ENCODE results near the gene C1orf21.
A peak's percentile ranks its signal among the peaks of the same experiment; 100 is the strongest.

The C1orf21 gene

DNA sequence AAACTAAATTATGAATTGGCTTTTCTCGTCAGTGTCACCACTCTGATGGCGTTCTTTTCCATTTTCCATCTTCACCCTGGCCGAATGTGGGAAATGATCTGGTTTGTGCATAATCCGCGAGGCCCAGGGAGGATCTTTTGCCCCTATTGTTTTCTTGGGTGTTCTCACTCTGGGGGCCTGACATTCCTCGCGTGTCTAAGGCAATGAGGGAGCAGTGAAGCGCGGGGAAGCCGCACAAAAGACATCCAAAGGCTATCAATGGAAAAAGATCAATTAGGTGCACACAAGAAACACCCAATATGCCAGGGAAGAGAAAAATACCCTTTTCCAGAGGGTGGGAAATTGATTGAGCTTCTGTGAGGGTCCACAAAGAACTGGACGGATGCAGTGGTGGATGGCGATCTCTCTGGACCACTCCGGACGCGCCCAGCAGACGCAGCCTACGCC lies 941 bp upstream of the C1orf21 start:
- no peak for FAIRE-seq

GRCh38 chr1:184387069-184387475 lies 243 bp downstream of the C1orf21 start:
- no peak for DNase-seq (ENCODE audit: low spot score)
- FAIRE-seq, result no peak

More for the DNA sequence above, 941 bp upstream of the C1orf21 start:
- DNase-seq (ENCODE audit: low spot score), result no peak

DNA sequence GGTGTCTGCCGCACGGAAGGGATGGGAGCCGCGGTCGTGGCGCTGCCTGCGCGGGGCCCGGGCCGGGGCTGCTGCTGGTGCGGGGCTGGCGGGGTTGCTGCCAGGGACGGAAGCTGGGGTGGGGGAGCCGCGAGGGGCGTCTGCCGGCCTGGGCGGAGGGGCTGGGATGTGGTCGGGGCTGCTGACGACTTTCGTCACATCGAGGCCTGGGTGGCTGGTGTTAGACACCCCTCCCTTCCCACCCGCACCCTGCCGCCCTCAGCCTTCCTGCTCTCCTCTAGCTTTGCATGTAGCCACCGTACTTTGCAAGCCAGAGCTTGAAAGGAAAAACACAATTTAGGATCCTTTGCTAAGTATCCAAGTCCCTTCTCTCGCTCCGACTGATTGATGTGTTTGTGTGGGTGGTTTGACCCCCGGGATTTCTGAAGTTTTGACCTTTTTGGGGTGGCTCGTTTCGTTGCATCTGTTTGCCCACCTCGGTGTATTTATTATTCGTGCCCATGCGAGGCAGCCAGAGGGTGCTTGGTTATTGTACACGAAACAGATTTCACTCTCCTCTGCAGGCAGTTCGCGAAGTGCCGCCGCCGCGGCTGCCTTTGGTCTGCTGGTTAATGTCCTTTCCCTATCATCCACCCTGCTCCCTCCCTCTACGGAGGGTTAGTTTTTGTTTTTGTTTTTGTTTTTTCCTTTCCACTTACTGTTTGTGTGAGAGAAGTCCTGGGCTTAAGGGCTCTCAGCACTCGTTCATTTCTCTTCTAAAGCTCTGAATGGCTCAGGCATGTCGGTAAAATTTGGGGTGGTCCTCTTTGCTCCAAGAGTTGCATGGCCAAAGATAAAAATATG lies 868 bp downstream of the C1orf21 start:
- peak; percentile 31 for DNase-seq (ENCODE audit: low spot score)
- FAIRE-seq, result no peak

GRCh38 chr1:184388319-184388889 lies 1.6 kb downstream of the C1orf21 start:
- FAIRE-seq, result no peak
- DNase-seq (ENCODE audit: low spot score), result peak; percentile 48

- DNase-seq (ENCODE audit: low spot score) (no peak), FAIRE-seq (no peak)
Observed at GRCh38 chr1:184388971-184389370, 2.1 kb downstream of the C1orf21 start.

- no peak for FAIRE-seq
Observed at GRCh38 chr1:184389446-184389845, 2.6 kb downstream of the C1orf21 start.

DNA sequence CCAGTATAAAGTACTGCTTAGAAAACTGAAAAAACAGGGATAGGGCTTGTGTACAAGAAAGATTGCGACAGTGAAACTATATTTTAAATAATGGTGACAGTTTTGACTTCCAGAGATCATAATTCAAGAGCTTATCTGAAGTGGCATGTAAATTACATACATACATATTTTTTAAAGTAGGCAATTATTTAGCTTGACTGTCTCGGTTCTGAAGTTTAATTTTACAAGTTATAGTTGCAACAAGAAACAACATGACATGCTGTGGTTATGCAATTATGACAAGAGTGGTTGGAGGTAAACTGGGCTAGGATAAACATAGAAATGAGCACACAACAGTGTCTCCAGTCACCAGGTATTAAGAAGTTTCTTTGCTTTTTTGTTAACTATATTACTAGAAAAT lies 4.1 kb downstream of the C1orf21 start:
- DNase-seq (ENCODE audit: low spot score) (no peak), FAIRE-seq (no peak)

More at GRCh38 chr1:184389446-184389845, 2.6 kb downstream of the C1orf21 start:
- no peak for DNase-seq (ENCODE audit: low spot score)

DNA sequence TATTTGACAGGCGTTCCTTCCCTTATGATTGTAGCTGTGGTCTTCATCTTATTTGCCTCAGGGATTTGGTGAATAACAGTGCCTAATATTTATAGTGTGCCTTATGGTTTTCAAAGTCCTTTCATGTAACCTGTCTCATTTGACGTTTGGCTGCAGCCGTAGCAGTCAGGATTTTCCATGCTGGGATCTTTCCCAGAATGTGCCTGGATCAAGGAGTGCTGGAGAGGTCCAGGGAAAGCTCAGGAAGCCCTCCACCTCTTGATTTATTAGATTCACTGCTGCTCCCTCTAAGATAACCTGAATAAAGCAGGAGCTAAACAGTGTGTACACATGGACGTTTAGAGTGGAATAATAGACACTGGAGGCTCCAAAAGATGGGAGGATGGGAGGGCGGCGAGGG lies 5.2 kb downstream of the C1orf21 start:
- FAIRE-seq (no peak), DNase-seq (ENCODE audit: low spot score) (no peak)

DNA sequence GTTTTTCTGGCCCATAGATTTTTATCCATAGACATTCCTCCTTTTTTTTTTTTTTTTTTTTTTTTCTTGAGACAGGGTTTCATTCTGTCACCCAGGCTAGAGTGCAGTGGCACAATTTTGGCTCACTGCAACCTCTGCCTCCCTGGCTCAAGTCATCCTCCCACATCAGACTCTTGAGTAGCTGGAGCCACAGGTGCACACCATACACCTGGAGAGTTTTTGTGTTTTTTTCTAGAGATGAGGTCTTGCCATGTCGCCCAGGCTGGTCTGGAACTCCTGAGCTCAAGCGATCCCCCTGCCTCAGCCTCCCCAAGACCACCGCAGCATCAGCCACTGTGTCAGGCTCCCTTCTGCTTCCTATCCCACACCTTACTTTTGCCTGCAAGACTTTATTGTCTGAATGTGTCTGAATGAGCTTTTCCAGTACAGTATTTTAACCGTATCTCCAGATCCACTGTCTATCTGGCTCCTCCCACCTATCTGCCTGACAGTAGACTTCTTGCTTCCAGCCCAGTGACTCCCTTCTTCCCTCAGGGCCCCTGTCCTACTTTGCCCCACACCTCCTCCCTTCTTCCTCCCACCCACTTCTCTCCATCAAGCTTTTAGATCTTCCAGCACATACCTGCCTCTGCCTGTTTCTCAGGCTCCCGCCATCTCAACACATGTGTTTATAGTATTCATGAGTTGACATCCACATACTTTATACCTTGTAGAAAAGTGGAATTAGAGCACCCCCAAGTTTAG lies 6.1 kb downstream of the C1orf21 start:
- no peak for FAIRE-seq
- DNase-seq (ENCODE audit: low spot score), result no peak

DNA sequence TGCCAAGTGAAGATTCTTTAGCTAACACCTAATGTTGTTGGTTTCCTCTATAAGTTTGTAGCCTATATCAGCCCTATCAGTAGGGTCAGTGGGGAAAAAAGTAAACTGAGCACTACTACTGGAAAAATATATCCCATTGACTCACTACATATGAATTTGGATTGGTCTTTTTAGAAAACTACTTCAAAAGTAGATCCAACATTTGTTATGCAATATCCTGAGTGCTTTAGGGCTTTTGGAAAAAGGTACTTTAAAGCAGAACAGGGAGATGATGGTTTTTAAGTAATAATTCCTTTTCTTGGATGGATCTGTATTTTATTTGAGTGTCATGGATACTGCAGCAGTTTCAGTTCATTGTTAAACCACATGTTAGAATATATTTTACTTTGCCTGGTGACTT lies 7.1 kb downstream of the C1orf21 start:
- no peak for DNase-seq (ENCODE audit: low spot score)
- no peak for FAIRE-seq

GRCh38 chr1:184395370-184395769 lies 8.5 kb downstream of the C1orf21 start:
- no peak for DNase-seq (ENCODE audit: low spot score)

GRCh38 chr1:184395937-184396480 lies 9.2 kb downstream of the C1orf21 start:
- FAIRE-seq, result no peak
- no peak for DNase-seq (ENCODE audit: low spot score)

More at GRCh38 chr1:184395370-184395769, 8.5 kb downstream of the C1orf21 start:
- no peak for FAIRE-seq

DNA sequence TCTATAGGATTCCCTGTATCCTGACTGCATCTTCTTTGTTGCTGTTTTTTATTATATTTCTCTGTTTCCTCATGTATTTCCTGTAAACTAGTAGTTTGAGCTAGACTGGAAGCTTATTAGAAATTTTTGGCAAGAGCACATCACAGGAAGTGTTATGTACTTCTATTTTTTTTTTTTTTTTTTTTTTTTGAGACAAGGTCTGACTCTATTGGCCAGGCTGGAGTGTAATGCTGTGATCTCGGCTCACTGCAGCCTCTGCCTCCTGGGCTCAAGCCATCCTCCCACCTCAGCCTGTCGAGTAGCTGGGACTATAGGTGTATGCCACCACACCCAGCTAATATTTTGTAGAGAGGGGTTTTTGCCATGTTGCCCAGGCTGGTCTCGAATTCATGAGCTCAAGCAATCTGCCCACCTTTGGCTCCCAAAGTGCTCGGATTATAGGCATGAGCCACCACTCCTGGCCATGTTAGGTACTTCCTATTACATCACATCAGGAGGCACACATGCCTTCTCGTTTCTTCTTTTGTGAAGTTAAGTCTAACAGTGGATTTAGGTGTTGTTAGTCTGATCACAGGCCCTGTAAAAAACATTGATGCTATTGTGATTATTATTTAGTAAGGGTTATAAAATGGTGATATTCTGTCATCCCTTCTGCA lies 12.5 kb downstream of the C1orf21 start:
- DNase-seq (ENCODE audit: low spot score), result no peak
- no peak for FAIRE-seq

DNA sequence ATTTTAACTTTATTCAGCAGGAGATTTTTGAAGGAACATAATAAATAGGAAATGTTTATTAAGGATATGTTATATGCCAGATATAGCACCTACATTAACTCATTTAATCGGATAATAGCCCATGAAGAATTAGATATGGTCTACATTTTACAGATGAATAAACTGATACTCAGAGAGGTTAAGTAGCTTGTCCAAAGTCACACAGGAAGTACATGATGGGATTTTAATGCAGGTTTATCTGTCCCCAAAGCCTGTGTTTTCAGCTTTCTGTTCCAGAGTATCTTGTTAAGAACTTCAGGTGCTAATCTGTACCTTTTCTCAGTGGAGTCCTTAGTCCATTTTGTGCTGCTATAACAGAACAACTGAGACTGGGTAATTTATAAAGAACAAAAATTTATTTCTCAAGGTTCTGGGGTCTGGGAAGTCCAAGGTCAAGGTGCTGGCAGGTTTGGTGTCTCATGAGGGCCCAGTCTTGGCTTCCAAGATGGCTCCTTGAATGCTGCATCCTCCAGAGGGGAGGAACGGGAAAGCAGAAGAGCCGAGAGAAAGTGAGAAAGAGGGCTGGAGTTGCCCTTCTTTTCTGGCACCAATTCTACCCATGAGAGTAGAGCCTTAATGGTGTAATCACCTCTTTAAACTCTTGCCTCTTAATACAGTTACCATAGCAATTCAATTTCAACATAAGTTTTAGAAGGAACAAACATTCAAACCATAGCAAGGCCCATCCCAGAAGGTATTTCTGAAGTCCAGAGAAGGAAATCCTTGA lies 17.3 kb downstream of the C1orf21 start:
- DNase-seq (ENCODE audit: low spot score) (no peak), FAIRE-seq (no peak)

DNA sequence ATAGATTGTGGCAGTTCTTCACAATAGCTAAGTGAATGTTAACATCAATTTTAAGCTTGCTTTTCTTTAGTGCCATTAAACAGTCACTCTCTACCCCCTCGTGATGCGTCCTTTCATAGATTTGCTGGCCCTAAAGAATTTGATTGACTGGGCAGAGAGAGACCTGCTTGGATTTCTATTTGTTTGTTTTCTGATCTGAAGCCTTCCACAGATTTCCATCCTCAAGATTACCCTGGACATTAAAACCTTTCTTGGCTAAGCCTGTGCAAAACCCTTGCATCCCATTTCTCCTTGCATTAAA lies 17.8 kb downstream of the C1orf21 start:
- DNase-seq (ENCODE audit: low spot score), result no peak
- no peak for FAIRE-seq

- FAIRE-seq (no peak), DNase-seq (ENCODE audit: low spot score) (no peak)
Observed at GRCh38 chr1:184405094-184405800, 18.4 kb downstream of the C1orf21 start.

DNA sequence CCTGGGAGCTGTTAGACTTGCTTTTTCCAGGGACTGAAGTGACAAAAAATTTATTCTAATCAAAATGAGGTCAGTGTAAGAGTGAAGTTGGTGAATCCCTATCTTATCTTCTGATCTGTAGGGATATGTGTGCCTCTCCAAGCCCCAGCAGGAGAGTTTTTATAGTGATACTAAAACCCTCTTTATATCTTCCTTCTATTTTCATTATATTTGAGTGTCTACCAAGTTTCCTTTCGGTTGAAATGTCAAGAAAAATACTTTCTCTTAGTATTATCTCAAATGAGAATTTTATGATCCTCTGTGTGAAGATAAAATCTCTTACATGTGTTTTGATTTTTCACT lies 18.9 kb downstream of the C1orf21 start:
- DNase-seq (ENCODE audit: low spot score), result no peak
- FAIRE-seq, result no peak

DNA sequence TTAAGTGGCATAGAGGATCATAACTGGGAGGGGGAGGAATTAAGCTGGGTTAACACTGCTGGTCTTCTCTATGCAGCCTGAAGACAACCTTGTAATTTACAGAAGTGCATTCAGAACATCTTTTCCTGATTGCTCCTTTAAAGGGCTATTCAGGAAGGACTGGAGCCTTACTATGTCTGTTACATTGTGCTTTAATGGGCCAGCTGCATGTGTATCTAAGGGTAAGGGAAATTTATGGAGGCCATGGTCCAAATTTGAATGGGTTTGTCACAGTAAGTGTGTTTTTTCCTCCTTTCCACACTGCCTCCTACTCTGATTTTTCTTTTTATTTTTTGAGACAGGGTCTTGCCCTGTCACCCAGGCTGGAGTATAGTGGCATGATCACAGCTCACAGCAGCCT lies 19.6 kb downstream of the C1orf21 start:
- no peak for FAIRE-seq

GRCh38 chr1:184407816-184408510 lies 21.1 kb downstream of the C1orf21 start:
- DNase-seq (ENCODE audit: low spot score), result no peak
- no peak for FAIRE-seq

More for the DNA sequence above, 19.6 kb downstream of the C1orf21 start:
- DNase-seq (ENCODE audit: low spot score), result no peak

GRCh38 chr1:184408580-184408979 lies 21.8 kb downstream of the C1orf21 start:
- DNase-seq (ENCODE audit: low spot score), result no peak
- no peak for FAIRE-seq

Measured in urothelium cell line (cell line).